NT2/D1 (cell line): ENCODE data around the gene TOX2.

Experiments used
- DNase-seq: peaks from one replicate; pipeline ENCODE4 v3.0.0-alpha.2; 2011; ENCODE audit warnings: low read depth, low spot score
- H3K27me3 ChIP-seq: 2 replicates; pipeline ENCODE4 v1.6.0; 2011; ENCODE audit warnings: mild to moderate bottlenecking; ENCODE audit not compliant: insufficient read length, insufficient read depth
- H3K36me3 ChIP-seq: 2 replicates; pipeline ENCODE4 v1.6.1; 2011; ENCODE audit warnings: mild to moderate bottlenecking, low read length, mixed read lengths; ENCODE audit not compliant: insufficient read depth, insufficient read length
- H3K4me1 ChIP-seq: 2 replicates; pipeline ENCODE4 v1.5.1; 2011; ENCODE audit not compliant: insufficient read depth, insufficient read length
- H3K4me3 ChIP-seq: 2 replicates; pipeline ENCODE4 v1.5.1; 2011; ENCODE audit warnings: low read depth; ENCODE audit not compliant: insufficient read length
- H3K9ac ChIP-seq: 2 replicates; pipeline ENCODE4 v1.6.0; 2011; ENCODE audit warnings: low read depth; ENCODE audit not compliant: insufficient read length
- H3K9me3 ChIP-seq: 2 replicates; pipeline ENCODE4 v1.5.1; 2011; ENCODE audit warnings: mild to moderate bottlenecking, low read length; ENCODE audit not compliant: insufficient read depth
- SUZ12 ChIP-seq: IDR thresholded peaks from 2 replicates; pipeline ENCODE4 v1.6.1; 2011; ENCODE audit not compliant: insufficient read length, insufficient read depth; ENCODE audit errors: extremely low read depth
- YY1 ChIP-seq: IDR thresholded peaks from 2 replicates; pipeline ENCODE4 v1.6.1; 2011; ENCODE audit not compliant: insufficient read length, insufficient read depth
- ZNF274 ChIP-seq: IDR thresholded peaks from 2 replicates; pipeline ENCODE4 v1.6.1; 2011; ENCODE audit warnings: mild to moderate bottlenecking, low read depth, low read length

Gene TOX2

DNA sequence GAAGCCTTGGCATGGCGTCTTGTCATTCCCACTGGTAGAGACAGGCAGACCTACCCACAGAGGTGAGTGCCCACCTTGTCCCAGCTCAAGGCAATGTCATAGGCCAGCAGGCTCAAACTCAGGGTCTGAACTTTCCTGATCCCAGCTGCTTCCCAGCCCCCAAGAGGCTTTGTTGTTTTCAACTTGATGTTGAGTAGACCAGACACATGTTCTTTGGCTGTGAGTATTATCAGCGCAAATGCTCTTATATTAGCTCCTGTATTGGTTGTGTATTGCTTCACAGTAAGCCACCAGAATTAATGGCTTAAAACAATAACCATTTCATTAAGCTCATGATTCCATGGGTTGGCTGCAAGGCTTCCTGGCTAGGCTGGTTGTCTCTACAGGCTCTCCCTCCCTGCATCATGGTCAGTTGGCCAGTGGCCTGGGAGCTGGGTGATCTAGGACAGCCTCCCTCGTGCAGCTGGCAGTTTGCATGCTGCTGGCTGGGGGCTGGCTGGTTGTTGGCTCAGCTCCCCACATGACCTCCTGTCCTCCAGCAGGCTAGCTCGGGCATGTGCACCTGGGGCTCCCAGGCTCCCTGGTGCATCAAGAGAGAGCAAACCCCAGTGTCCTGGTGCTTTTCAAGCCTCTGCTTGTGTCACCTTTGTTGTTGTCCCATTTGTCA is 21.6 kb downstream of the TOX2 start:
- DNase-seq = no peak
- no peak overlapping the region for H3K4me3 ChIP-seq
- no peaks in the 10 kb centered on the region for H3K36me3 ChIP-seq
- no peaks in the 10 kb centered on the region for H3K9me3 ChIP-seq
- H3K9ac ChIP-seq = no peak overlapping the region
- TF ChIP-seq YY1 (no peak), ZNF274 (no peak), SUZ12 (no peak)
- no peaks in the 10 kb centered on the region for H3K27me3 ChIP-seq
- H3K4me1 ChIP-seq = no peaks in the 10 kb centered on the region

DNA sequence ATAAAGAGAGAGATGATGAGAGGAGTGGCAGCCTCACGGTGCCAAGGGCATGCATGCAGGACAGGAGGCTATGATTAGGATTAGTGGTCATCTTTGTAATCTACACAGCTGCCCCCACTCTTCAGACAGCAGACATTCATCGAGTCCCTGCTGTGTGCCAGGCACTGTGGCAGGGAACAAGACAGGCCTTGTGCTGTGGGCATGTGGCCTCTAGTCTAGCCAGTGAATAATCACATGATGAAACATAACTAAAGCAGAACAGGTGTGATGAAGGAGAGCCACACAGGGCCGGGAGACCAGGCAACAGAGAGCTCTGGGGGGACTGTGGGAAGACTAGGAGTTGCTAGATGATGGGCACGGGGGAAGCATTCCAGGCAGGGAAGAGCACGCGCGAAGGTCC is 22.2 kb downstream of the TOX2 start:
- DNase-seq = no peak
- no peak overlapping the region for H3K4me3 ChIP-seq
- H3K27me3 ChIP-seq = no peaks in the 10 kb centered on the region
- TF ChIP-seq ZNF274 = no peak
- no peak for TF ChIP-seq SUZ12
- TF ChIP-seq YY1 = no peak
- H3K36me3 ChIP-seq = no peaks in the 10 kb centered on the region
- H3K4me1 ChIP-seq = no peaks in the 10 kb centered on the region
- H3K9me3 ChIP-seq = no peaks in the 10 kb centered on the region
- no peak overlapping the region for H3K9ac ChIP-seq

DNA sequence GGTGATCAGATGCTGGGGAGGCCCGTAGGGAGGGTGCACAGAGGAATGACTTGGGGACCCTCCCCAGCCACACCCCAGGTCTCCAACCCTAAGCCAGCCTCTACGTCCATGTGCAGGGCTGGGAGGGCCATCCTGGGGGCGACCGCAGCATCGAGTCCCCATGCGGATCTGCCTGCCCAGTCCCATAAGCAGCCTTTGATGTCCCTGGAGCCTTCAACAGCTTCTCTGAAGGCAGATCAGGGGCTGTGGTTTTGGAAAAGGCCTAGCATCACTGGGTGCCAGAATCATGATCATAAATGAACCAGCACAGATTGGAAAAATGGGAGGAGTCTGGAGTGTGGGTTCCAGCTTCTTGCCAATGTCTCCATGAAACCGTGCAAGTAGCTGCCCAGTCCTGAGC is 22.9 kb downstream of the TOX2 start:
- no peaks in the 10 kb centered on the region for H3K4me1 ChIP-seq
- TF ChIP-seq YY1 (no peak), SUZ12 (no peak), ZNF274 (no peak)
- no peaks in the 10 kb centered on the region for H3K36me3 ChIP-seq
- no peaks in the 10 kb centered on the region for H3K9me3 ChIP-seq
- no peaks in the 10 kb centered on the region for H3K27me3 ChIP-seq
- no peak overlapping the region for H3K9ac ChIP-seq
- no peak overlapping the region for H3K4me3 ChIP-seq
- no peak for DNase-seq

DNA sequence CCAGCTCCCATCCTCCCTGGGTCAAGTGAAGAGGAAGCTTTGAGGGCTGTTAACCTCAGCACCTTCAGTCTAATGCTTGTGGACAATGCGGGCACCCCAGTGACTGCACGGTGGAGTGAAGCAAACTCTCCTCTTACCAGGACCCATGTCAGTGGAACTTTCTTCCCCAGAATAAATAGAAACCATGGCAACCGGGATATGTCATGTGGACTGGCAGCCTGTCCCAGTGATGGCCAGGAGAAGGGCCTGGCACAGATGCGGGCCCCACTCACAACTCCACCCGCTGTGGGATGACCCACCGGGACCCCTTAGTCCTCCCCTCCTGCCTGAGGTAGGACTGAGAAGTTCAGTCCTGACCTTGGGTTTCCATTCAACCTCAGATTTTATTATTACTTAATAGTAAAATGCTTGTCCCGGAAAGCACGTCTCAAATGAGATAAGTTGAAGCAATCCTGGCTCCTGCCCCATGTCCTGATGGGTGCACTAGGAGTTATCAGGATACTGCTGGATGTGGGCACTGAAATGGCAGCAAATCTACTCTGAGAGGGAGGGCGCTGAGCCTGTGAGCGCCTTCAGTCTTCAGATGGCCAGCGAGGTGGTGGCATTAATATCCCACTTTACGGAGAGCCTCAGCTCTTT is 23.5 kb downstream of the TOX2 start:
- Histone ChIP-seq H3K4me3 (no peak overlapping the region), H3K9ac (no peak overlapping the region), H3K36me3 (no peaks in the 10 kb centered on the region), H3K9me3 (no peaks in the 10 kb centered on the region), H3K4me1 (no peaks in the 10 kb centered on the region), H3K27me3 (no peaks in the 10 kb centered on the region)
- TF ChIP-seq SUZ12 (no peak), ZNF274 (no peak), YY1 (no peak)
- DNase-seq = no peak

DNA sequence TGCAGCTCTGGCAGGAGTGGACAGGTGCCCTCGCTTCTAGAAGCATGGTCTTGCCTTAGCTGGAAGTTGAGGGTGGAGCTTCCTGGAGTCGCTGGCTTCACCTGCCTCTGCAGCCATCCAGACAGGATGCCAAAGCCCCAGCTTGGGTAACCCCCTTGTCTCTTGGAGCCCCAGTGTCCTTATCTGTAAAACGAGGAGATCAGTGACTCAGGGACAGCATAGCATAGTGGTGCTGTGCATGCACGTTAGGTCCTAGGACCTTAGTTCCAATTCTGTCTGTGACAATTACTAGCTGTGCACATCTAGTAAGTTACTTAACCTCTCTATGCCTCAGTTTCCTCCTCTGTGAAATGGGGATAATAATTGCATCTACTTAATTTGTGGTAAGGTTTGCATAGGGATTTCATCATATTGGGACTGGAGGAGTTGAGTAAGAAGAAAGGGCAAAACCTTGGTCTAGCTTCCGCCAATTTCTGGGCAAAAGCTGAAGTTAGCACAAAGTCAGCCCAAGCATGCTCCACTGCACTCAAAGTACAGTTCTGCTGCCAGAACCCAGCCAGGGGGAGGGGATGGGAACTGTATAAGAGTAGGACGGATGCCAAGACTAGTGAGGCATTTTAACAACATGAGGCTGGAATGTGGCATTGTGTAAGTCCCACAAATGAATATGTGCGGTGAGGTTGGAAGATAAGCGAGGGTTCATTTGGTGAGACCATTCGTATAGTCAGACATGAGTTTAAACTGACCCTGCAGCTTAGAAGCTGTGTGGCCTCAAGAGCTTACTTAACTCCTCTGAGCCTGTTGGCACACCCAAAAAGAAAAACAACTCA is 24.5 kb downstream of the TOX2 start:
- H3K27me3 ChIP-seq = no peaks in the 10 kb centered on the region
- H3K9me3 ChIP-seq = no peaks in the 10 kb centered on the region
- H3K9ac ChIP-seq = no peak overlapping the region
- H3K4me3 ChIP-seq = no peak overlapping the region
- H3K4me1 ChIP-seq = no peaks in the 10 kb centered on the region
- no peak for TF ChIP-seq YY1
- TF ChIP-seq SUZ12 = no peak
- TF ChIP-seq ZNF274 = no peak
- DNase-seq = no peak
- no peaks in the 10 kb centered on the region for H3K36me3 ChIP-seq

DNA sequence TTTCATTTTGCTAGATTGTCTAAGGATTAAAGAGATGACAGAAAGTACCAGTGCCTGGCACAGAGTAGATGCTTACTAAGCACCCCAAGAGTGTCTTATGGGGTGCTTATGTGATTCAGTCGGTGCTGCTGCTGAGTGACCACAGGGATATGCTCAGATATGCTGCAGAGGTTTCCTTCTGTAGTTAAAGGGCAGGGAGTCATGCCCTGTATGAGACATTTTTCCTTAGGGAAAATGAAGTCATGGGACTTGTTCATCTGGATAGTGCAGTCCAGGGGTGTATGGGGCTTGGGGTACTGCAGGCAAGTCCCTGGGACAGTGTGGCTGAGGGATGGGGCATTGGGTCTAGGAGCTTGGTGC is 25.1 kb downstream of the TOX2 start:
- no peak for DNase-seq
- Histone ChIP-seq H3K4me1 (no peaks in the 10 kb centered on the region), H3K36me3 (no peaks in the 10 kb centered on the region), H3K4me3 (no peak overlapping the region), H3K9me3 (no peaks in the 10 kb centered on the region), H3K27me3 (no peaks in the 10 kb centered on the region), H3K9ac (no peak overlapping the region)
- TF ChIP-seq YY1 = no peak
- TF ChIP-seq ZNF274 = no peak
- TF ChIP-seq SUZ12 = no peak
